Measurements from ENCODE around the gene KLHL17.
A peak's percentile ranks its signal among the peaks of the same experiment; 100 is the strongest.

KLHL17 gene

GRCh38 chr1:934991-935750 lies 25.2 kb upstream of the KLHL17 start:
- Histone ChIP-seq H3K79me1 (ENCODE audit: low read depth, low read length) (no peaks in the 10 kb centered on the region), H3K9me3 (replicated peaks in 1 of 2; ENCODE audit: control insufficient read depth in 2 of 2, insufficient read depth in 1 of 2, low read depth in 1 of 2, low read length in 2 of 2) (peaks cover 0 to 6% of the 10 kb centered on the region in 2 donors), H3K27ac (replicated peaks; ENCODE audit: low read length) (no peak overlapping the region), H3K27me3 (ENCODE audit: control insufficient read depth in 3 of 3, insufficient read depth in 3 of 3, low read depth in 1 of 3, low read length in 3 of 3) (peaks cover 36 to 91% (median 86%) of the 10 kb centered on the region in 3 experiments), H3K18ac (ENCODE audit: low read length) (peak overlapping the region; percentile 97), H3K9ac (ENCODE audit: low read depth, low read length, poor library complexity) (peak overlapping the region; percentile 70), H2BK15ac (ENCODE audit: low read length) (peak overlapping the region; percentile 92), H3K36me3 (replicated peaks in 1 of 2; ENCODE audit: control insufficient read depth in 2 of 2, insufficient read depth in 2 of 2, low read length in 2 of 2) (no peaks in the 10 kb centered on the region), H2AK5ac (ENCODE audit: low read depth, low read length) (peak overlapping the region; percentile 97), H3K4me3 (ENCODE audit: low read length in 2 of 2) (no peak overlapping the region), H4K8ac (ENCODE audit: low read depth, low read length) (no peak overlapping the region), H3K23ac (ENCODE audit: low read depth, low read length, poor library complexity) (peak overlapping the region; percentile 6), H2BK5ac (ENCODE audit: low read length) (no peak overlapping the region), H3K4ac (ENCODE audit: low read length) (peak overlapping the region; percentile 89), H2BK120ac (ENCODE audit: low read depth, low read length) (peak overlapping the region; percentile 72), H4K91ac (ENCODE audit: low read depth, low read length, poor library complexity) (peak overlapping the region; percentile 79), H2BK12ac (ENCODE audit: low read length) (no peak overlapping the region), H2AFZ (ENCODE audit: low read length) (peak overlapping the region; percentile 49), H3K4me1 (ENCODE audit: control insufficient read depth in 2 of 2, insufficient read depth in 1 of 2, low read depth in 1 of 2, low read length in 2 of 2) (peaks cover 18 to 22% of the 10 kb centered on the region in 2 donors), H3K4me2 (ENCODE audit: insufficient read depth, low read length, poor library complexity, severe bottlenecking) (no peak overlapping the region), H3K14ac (ENCODE audit: low read length) (peak overlapping the region; percentile 82)
- no peak for DNase-seq (ENCODE audit: low spot score)
- no CpG with 5 or more reads among the region's 37 CpGs for WGBS, 2 donors (ENCODE audit: extremely low coverage in 2 of 2, insufficient read length in 2 of 2, insufficient replicate concordance in 1 of 2)

- peak overlapping the region; percentile 82 for H3K14ac ChIP-seq (ENCODE audit: low read length)
These were observed 24.6 kb upstream of the KLHL17 start for GRCh38 chr1:935751-936231.

GRCh38 chr1:936348-937264 lies 23.8 kb upstream of the KLHL17 start:
- H3K18ac ChIP-seq (ENCODE audit: low read length): peak overlapping the region; percentile 80
- peak overlapping the region; percentile 84 for H2AK5ac ChIP-seq (ENCODE audit: low read depth, low read length)
- H3K4me1 ChIP-seq (ENCODE audit: control insufficient read depth in 2 of 2, insufficient read depth in 1 of 2, low read depth in 1 of 2, low read length in 2 of 2): peaks cover 28 to 31% of the 10 kb centered on the region in 2 donors
- H3K4me2 ChIP-seq (ENCODE audit: insufficient read depth, low read length, poor library complexity, severe bottlenecking): no peak overlapping the region
- peaks cover 41 to 91% (median 84%) of the 10 kb centered on the region in 3 experiments for H3K27me3 ChIP-seq (ENCODE audit: control insufficient read depth in 3 of 3, insufficient read depth in 3 of 3, low read depth in 1 of 3, low read length in 3 of 3)
- no peak overlapping the region for H2AFZ ChIP-seq (ENCODE audit: low read length)
- no peak overlapping the region for H2BK5ac ChIP-seq (ENCODE audit: low read length)
- no peak overlapping the region for H4K91ac ChIP-seq (ENCODE audit: low read depth, low read length, poor library complexity)
- peaks cover 4% of the 10 kb centered on the region for H3K79me1 ChIP-seq (ENCODE audit: low read depth, low read length)
- peak overlapping the region; percentile 93 for H3K23ac ChIP-seq (ENCODE audit: low read depth, low read length, poor library complexity)
- H2BK15ac ChIP-seq (ENCODE audit: low read length): peak overlapping the region; percentile 58
- no peak overlapping the region for H3K4ac ChIP-seq (ENCODE audit: low read length)
- no CpG with 5 or more reads among the region's 45 CpGs for WGBS, 2 donors (ENCODE audit: extremely low coverage in 2 of 2, insufficient read length in 2 of 2, insufficient replicate concordance in 1 of 2)
- H4K8ac ChIP-seq (ENCODE audit: low read depth, low read length): no peak overlapping the region
- no peak overlapping the region for H3K27ac ChIP-seq (replicated peaks; ENCODE audit: low read length)
- peaks cover 0 to 3% of the 10 kb centered on the region in 2 donors for H3K9me3 ChIP-seq (replicated peaks in 1 of 2; ENCODE audit: control insufficient read depth in 2 of 2, insufficient read depth in 1 of 2, low read depth in 1 of 2, low read length in 2 of 2)
- no peak for DNase-seq (ENCODE audit: low spot score)
- H2BK12ac ChIP-seq (ENCODE audit: low read length): peak overlapping the region; percentile 58
- H3K9ac ChIP-seq (ENCODE audit: low read depth, low read length, poor library complexity): no peak overlapping the region
- peak overlapping the region; percentile 38 for H3K14ac ChIP-seq (ENCODE audit: low read length)
- no peak overlapping the region for H3K4me3 ChIP-seq (ENCODE audit: low read length in 2 of 2)
- H3K36me3 ChIP-seq (replicated peaks in 1 of 2; ENCODE audit: control insufficient read depth in 2 of 2, insufficient read depth in 2 of 2, low read length in 2 of 2): no peaks in the 10 kb centered on the region
- H2BK120ac ChIP-seq (ENCODE audit: low read depth, low read length): no peak overlapping the region

More at GRCh38 chr1:935751-936231, 24.6 kb upstream of the KLHL17 start:
- Histone ChIP-seq H3K27ac (replicated peaks; ENCODE audit: low read length) (no peak overlapping the region), H2BK12ac (ENCODE audit: low read length) (no peak overlapping the region), H3K9ac (ENCODE audit: low read depth, low read length, poor library complexity) (peak overlapping the region; percentile 70), H2AFZ (ENCODE audit: low read length) (peak overlapping the region; percentile 49), H3K4me2 (ENCODE audit: insufficient read depth, low read length, poor library complexity, severe bottlenecking) (no peak overlapping the region), H3K36me3 (replicated peaks in 1 of 2; ENCODE audit: control insufficient read depth in 2 of 2, insufficient read depth in 2 of 2, low read length in 2 of 2) (no peaks in the 10 kb centered on the region), H4K8ac (ENCODE audit: low read depth, low read length) (no peak overlapping the region), H3K18ac (ENCODE audit: low read length) (peak overlapping the region; percentile 97), H4K91ac (ENCODE audit: low read depth, low read length, poor library complexity) (peak overlapping the region; percentile 79), H3K9me3 (replicated peaks in 1 of 2; ENCODE audit: control insufficient read depth in 2 of 2, insufficient read depth in 1 of 2, low read depth in 1 of 2, low read length in 2 of 2) (peaks cover 0 to 6% of the 10 kb centered on the region in 2 donors), H3K27me3 (ENCODE audit: control insufficient read depth in 3 of 3, insufficient read depth in 3 of 3, low read depth in 1 of 3, low read length in 3 of 3) (peaks cover 39 to 91% (median 85%) of the 10 kb centered on the region in 3 experiments), H3K4ac (ENCODE audit: low read length) (peak overlapping the region; percentile 89), H2BK120ac (ENCODE audit: low read depth, low read length) (peak overlapping the region; percentile 72), H3K4me1 (ENCODE audit: control insufficient read depth in 2 of 2, insufficient read depth in 1 of 2, low read depth in 1 of 2, low read length in 2 of 2) (peaks cover 22 to 28% of the 10 kb centered on the region in 2 donors), H2BK5ac (ENCODE audit: low read length) (no peak overlapping the region), H3K23ac (ENCODE audit: low read depth, low read length, poor library complexity) (peak overlapping the region; percentile 6), H3K4me3 (ENCODE audit: low read length in 2 of 2) (no peak overlapping the region), H2AK5ac (ENCODE audit: low read depth, low read length) (peak overlapping the region; percentile 97), H2BK15ac (ENCODE audit: low read length) (peak overlapping the region; percentile 92), H3K79me1 (ENCODE audit: low read depth, low read length) (peaks cover under 1% of the 10 kb centered on the region)
- DNase-seq (ENCODE audit: low spot score): no peak
- WGBS, 2 donors (ENCODE audit: extremely low coverage in 2 of 2, insufficient read length in 2 of 2, insufficient replicate concordance in 1 of 2): no CpG with 5 or more reads among the region's 30 CpGs
